IPS-NIHi7 (cell line): ENCODE measurements around the gene HSPA1A.
A peak's percentile ranks its signal among the peaks of the same experiment; 100 is the strongest.
"Not testable (repeated sequence)": the region's sequence is repeated elsewhere in the genome, so short reads cannot be mapped to it uniquely, and the experiment has no call there.

Source experiments
- DNase-seq: peaks from one replicate; pipeline ENCODE4 v3.0.0; 2012; ENCODE audit warnings: mixed read lengths; ENCODE audit errors: extremely low spot score

HSPA1A gene

DNA sequence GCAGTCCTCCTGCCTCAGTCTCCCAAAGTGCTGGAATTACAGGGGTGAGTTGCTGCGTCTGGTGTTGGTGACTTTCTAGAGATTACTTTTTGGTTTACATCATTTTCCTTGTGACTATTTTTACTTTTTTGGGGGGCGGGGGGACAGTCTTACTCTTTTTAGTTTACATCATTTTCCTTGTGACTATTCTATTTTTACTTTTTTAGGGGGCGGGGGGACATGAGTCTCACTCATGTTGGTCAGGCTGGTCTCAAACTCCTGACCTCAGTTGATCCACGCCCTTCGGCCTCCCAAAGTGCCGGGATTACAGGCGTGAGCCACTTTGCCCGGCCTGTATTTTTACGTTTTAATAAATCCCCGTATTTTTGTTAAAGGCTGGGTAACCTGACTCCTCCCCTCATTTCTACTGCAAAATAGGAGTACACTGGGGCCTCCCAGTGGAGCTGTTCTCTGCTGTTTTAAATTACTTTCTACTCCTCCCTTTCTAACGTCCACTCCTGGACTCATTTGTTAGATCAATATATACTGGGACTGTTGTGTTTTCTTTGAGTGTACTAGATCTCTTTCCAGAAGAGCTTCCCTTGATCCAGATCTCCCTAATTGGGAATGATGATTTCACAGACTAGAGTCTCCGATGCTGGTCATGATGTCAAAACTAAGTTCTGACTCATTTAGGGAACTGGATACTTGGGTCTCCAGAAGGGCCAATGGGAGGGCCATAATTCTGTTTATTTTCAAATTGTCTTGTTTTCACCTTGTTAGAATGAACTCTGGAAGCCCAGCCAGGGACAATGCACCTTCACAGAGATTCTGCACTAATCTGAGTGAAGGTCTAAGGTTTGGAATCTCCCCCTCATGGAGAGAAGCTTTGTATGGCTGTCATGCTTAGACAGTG, 21.4 kb downstream of the HSPA1A start:
- no peak for DNase-seq

- no peak for DNase-seq
These were observed 22.2 kb downstream of the HSPA1A start for GRCh38 chr6:31837369-31838113.

DNA sequence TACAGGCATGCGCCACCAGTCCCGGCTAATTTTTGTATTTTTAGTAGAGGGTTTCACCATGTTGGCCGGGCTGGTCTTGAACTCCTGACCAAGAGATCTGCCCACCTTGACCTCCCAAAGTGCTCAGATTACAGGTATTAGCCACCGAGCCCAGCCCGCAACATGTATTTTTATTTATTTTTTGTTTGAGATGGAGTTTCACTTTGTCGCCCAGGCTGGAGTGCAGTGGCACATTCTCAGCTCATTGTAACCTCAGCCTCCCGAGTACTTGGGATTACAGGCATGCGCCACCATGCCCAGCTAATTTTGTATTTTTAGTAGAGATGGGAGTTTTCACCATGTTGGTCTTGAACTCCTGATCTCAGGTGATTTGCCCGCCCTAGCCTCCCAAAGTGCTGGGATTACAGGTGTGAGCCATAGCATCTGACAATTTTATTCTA, 22.8 kb downstream of the HSPA1A start:
- not testable (repeated sequence) for DNase-seq

- DNase-seq, result no peak
These were observed 23.6 kb downstream of the HSPA1A start for GRCh38 chr6:31838968-31839367.

- DNase-seq, result not testable (repeated sequence)
These were observed 24.4 kb downstream of the HSPA1A start for GRCh38 chr6:31839779-31840126.

GRCh38 chr6:31842053-31842452, 26.7 kb downstream of the HSPA1A start:
- no peak for DNase-seq

DNA sequence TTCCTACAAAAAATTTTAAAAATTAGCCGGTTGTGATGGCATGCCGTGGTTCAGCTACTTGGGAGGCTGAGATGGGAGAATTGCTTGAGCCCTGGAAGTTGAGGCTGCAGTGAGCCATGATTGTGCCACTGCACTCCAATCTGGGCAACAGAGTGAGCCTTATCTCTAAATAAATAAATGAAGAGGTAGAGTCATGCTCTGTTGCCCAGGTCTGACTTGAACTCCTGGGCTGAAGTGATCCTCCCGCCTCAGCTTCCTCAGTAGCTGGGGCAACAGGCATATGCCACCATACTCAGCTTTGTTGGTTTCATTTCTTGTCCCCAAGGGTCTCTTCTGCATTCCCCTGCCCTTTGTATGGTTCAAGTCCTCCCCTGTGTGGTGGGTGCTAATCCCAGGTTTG, 29.2 kb downstream of the HSPA1A start:
- DNase-seq, result no peak

GRCh38 chr6:31847276-31847978, 32.1 kb downstream of the HSPA1A start:
- DNase-seq, result no peak

- DNase-seq, result no peak
These were observed 35.6 kb downstream of the HSPA1A start for GRCh38 chr6:31850765-31851484.

DNA sequence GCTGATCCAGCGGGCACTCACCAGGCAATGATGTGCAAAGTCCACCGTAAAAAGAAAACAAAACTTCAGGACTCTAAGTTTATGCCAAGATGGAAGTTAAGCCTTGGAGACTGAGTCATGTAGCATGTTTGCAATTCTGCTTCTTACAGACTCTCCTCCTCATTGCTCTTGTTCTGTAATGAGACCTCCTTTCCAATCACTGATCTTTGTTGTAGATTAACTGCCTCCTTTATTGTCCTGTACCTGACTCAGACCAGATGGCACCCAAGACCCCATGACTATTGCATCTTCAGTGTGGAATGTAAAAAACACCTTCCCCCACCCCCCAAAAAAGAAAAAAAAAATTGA, 36.1 kb downstream of the HSPA1A start:
- DNase-seq, result no peak

GRCh38 chr6:31851980-31852718, 36.8 kb downstream of the HSPA1A start:
- not testable (repeated sequence) for DNase-seq

GRCh38 chr6:31857774-31858173, 42.4 kb downstream of the HSPA1A start:
- not testable (repeated sequence) for DNase-seq

GRCh38 chr6:31858707-31859106, 43.4 kb downstream of the HSPA1A start:
- DNase-seq, result no peak

GRCh38 chr6:31859923-31860322, 44.6 kb downstream of the HSPA1A start:
- no peak for DNase-seq

DNA sequence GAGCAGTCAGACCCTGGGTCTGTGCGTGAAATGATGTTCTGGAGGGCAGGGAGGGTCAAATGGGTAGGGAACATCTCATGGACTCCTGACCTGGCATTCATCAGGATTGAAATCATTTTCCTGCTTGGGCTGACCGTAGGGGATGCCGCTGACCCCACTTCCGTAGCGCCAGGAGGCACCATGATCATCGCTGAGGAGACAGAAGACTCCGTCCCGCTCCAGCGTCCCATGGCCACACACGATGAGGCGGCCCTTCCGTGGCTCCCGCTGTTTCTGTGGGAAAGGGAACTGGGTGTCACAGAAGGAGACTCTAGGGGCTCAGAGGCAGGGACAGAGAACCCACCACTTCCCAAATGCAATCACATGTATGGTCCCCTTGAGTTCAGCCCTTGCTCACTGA, 45.0 kb downstream of the HSPA1A start:
- DNase-seq, result no peak

GRCh38 chr6:31861150-31861549, 45.8 kb downstream of the HSPA1A start:
- DNase-seq, result no peak

GRCh38 chr6:31861919-31862343, 46.6 kb downstream of the HSPA1A start:
- DNase-seq, result no peak

DNA sequence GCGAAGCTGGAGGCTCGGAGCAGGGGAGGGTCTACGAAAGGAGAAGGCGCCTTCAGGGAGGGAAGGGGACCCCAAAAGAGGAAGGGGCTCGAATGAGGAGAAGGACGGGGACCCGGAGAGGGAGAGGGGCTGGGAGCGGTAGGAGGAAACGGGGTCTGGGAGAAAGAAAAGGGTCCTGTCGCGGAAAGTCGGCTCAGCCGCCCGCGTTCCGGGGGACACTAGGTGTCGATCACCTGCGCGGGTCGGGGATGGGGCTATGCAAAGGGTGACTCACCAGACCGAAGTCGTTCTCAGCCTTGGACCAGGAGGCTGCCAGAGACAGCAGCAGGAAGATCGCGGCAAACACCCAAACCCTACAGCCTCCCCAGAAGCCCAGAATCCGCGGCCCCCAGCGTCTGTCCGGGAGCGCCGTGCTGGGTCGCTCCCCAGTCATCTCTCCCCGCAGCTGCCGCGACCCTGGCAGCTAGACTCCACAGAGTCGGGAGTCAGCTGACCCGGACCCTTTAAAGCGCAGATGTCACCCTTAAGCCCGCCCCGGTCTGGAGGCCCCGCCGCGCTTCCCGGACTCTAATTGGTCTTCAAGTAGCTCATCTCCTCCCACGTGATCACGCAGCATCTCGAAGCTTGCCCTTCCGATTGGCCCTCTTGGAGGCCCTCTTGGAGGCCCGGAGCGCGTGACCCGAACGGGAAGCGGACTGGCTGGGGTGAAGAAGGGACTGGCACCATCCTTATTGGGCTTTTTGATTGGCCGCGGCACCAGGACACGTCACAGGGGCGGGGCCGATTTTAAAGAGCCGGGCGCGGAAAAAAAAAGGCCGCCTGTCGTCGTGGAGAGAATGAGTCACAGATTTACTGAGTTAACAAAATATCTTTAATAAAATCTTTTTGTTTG, 47.2 kb downstream of the HSPA1A start, which contains the start of gene NEU1:
Gene NEU1, minus strand, starts transcription at position 478 of the 892 bp plus-strand sequence. Its CDS starts 45 bp downstream, at position 433.
- DNase-seq, result peak; percentile 100

GRCh38 chr6:31864123-31864562, 48.8 kb downstream of the HSPA1A start:
- not testable (repeated sequence) for DNase-seq

DNA sequence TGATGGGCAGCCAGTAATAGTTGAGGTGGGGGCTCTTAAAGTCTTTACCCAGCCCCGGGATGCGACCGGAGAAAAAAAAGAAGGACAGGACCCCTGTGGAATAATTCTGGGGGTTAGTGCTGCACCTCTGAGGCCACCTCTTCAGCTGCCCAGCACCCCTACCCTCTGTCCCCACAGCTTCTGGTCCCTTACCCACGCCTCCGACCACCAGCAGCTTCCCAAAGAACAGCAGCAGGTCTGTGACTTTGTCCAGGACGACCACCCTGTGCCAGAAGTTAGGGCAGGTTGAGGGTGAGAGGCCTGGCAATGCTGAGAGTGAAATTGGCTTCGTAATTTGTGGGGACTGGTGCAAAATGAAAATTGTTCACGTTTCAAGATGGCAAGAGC, 49.5 kb downstream of the HSPA1A start:
- no peak for DNase-seq
